Retinal pigment epithelial cell (primary cell): Measurements from ENCODE around the gene PRDM16.

Source experiments
- DNase-seq: peaks from one replicate; pipeline ENCODE4 v3.0.0-alpha.2; 2010; ENCODE audit warnings: low read depth
- H3K4me3 ChIP-seq: 2 replicates; pipeline ENCODE4 v1.5.1; 2011; ENCODE audit warnings: mild to moderate bottlenecking, low read length, control low read depth, moderate library complexity
- CTCF ChIP-seq: conservative IDR thresholded peaks from 2 replicates; pipeline ENCODE4 v1.5.1; 2011; ENCODE audit warnings: low read depth, low read length, control low read depth, inconsistent platforms

Gene PRDM16

GRCh38 chr1:3028531-3029282 is 40.3 kb upstream of the PRDM16 start:
- TF ChIP-seq CTCF: no peak
- no peak for DNase-seq
- no peak overlapping the region for H3K4me3 ChIP-seq

- H3K4me3 ChIP-seq: no peak overlapping the region
- no peak for DNase-seq
- no peak for TF ChIP-seq CTCF
Measured at GRCh38 chr1:3029481-3029961, 39.5 kb upstream of the PRDM16 start.

DNA sequence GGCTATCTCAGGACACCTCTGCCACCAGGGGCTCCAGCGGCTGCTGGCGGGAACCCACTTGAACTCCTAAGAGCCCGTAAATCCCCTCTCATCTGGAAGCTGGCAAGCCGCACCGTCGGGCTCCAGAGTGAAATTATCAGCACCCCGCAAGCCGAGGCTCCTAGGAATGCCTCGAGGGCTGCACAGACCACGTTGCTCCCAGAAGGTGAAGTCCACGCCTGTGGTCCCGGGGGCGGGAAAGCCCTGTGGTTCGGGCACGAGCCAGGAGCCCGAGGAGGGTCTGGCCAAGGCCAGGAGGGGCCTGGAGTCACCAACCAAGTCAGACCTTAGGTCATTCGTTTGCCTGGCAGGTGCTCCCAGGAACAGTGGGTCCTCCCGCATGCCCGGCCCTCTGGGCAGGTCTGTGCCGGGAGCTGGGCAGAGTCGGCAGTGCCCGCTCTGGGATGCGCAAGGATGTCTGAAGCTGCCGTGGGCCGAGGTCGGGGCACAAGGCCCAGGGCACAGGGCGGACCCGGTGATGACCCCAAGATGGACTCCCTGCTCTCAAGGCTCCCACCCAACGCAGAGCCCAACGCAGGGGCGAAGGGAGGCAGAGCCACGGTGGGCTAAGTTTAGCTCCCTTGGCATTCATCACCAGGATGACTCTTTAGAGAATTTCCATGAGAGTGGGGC is 38.9 kb upstream of the PRDM16 start:
- DNase-seq: no peak
- no peak for TF ChIP-seq CTCF
- H3K4me3 ChIP-seq: no peak overlapping the region

DNA sequence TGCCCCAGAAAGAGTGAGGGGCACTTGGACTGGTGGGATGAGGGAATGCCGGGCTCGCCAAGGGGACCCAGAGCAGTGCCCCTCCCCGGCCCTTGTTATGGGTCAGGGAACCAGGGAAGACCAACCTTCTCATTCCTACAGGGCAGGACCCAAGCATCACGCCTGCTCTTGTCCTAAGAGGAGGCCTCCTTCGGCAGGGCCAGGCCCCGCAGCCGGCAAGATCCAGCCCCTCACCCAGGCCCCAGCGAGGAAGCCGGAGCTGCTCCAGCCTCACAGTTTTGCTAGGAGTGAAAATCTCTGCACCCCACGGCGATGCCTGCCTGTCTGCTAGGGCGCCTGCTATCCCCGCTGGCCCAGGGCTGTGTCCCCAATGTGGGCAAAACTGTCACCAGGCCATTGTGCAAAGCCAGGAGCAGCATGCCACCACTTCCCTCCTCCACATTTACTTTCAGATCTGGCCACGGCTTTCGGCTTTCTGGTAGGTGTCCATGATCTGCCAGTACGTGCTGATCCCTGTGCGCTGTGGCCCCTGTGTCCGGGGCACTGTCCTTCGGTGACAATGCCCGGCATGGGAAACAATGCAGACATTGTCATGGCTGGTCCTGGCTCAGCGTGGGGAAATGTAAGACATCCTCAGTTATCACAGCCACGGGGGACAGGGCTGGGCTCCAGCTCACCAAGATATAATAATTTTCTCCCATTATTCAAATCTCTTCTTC is 38.2 kb upstream of the PRDM16 start:
- no peak for TF ChIP-seq CTCF
- H3K4me3 ChIP-seq: no peak overlapping the region
- DNase-seq: no peak

DNA sequence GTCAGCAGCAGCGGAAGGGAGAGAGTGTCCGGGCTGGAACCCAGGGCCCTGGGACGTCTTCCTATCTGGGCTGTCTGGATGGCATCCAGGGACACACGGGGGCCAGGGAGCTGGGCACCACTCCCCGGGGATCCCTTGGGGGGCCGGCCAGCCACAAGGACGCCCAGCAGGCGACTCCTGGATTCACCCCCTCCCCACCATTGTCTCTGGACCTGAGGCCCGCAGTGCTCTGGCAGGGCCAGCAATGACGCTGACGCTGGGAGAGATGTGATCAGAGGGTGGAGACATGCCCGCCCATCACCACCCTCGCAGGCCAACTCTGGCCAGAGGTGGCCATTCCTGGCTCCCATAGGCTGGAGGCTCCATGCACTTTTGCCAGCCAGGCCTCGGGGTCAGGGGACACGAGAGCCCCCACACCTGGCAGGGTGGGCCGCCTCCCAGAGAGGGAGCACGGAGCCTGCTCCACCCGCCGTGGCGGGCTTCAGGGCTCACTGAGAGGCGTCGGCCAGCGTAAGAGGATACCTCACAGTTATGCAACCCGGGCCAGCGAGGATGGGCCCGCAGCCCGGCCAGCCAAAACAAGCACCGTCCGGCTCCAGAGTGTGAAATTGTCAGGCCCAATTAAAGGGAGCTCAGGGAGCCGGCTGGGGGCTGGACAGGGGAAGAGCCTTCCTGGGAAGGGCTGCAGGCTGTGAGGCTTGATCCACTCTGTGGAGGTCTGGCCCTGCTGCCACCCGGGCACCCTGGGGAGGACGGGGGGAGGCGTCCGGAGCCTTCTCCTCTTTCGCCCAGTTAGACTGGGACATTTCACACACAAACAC is 37.4 kb upstream of the PRDM16 start:
- no peak for DNase-seq
- TF ChIP-seq CTCF: no peak
- no peak overlapping the region for H3K4me3 ChIP-seq

GRCh38 chr1:3032371-3033039 is 36.5 kb upstream of the PRDM16 start:
- no peak for DNase-seq
- no peak overlapping the region for H3K4me3 ChIP-seq
- no peak for TF ChIP-seq CTCF
